HG02763 (cell line): ENCODE results near the gene NGLY1.
A peak's percentile ranks its signal among the peaks of the same experiment; 100 is the strongest.

Experiments
- ATAC-seq: cut with Tn5 transposase; IDR thresholded peaks from one replicate; pipeline ENCODE4 v1.9.1; 2021; ENCODE audit warnings: mild to moderate bottlenecking, moderate library complexity; ENCODE audit not compliant: unreplicated experiment

The NGLY1 gene

GRCh38 chr3:25782938-25783660, at the start of gene NGLY1:
TSS of gene NGLY1 (minus strand) at chr3:25783443. CDS start at chr3:25783390, 53 bp downstream.
- ATAC-seq, result peak; percentile 72

- ATAC-seq, result no peak
These were observed 48.3 kb upstream of the NGLY1 start for GRCh38 chr3:25831578-25831977.

GRCh38 chr3:25830373-25831280, 47.4 kb upstream of the NGLY1 start:
- no peak for ATAC-seq

GRCh38 chr3:25826510-25826909, 43.3 kb upstream of the NGLY1 start:
- ATAC-seq, result no peak

- no peak for ATAC-seq
These were observed 40.1 kb upstream of the NGLY1 start for GRCh38 chr3:25823314-25823713.

GRCh38 chr3:25821746-25822573, 38.7 kb upstream of the NGLY1 start:
- ATAC-seq, result no peak

- no peak for ATAC-seq
These were observed 37.7 kb upstream of the NGLY1 start for GRCh38 chr3:25820816-25821486.

- ATAC-seq, result peak; percentile 46
These were observed 37.1 kb upstream of the NGLY1 start for GRCh38 chr3:25820366-25820765.

- no peak for ATAC-seq
These were observed 35.1 kb upstream of the NGLY1 start for GRCh38 chr3:25818335-25818734.

- no peak for ATAC-seq
These were observed 34.4 kb upstream of the NGLY1 start for GRCh38 chr3:25817638-25818037.

GRCh38 chr3:25817107-25817506, 33.9 kb upstream of the NGLY1 start:
- no peak for ATAC-seq

GRCh38 chr3:25812644-25813043, 29.4 kb upstream of the NGLY1 start:
- no peak for ATAC-seq

GRCh38 chr3:25804676-25805075, 21.4 kb upstream of the NGLY1 start:
- ATAC-seq, result no peak

- ATAC-seq, result no peak
These were observed 20.6 kb upstream of the NGLY1 start for GRCh38 chr3:25803833-25804232.

GRCh38 chr3:25801786-25802185, 18.5 kb upstream of the NGLY1 start:
- no peak for ATAC-seq

GRCh38 chr3:25789596-25790556, 6.6 kb upstream of the NGLY1 start, which contains the start of gene OXSM:
TSS of gene OXSM (plus strand) at chr3:25790090. CDS start at chr3:25791021, 931 bp downstream.
- ATAC-seq, result peak; percentile 95

GRCh38 chr3:25789209-25789595, 6.0 kb upstream of the NGLY1 start:
- no peak for ATAC-seq

- no peak for ATAC-seq
These were observed 4.4 kb upstream of the NGLY1 start for GRCh38 chr3:25787689-25788088.

- no peak for ATAC-seq
These were observed 2.6 kb upstream of the NGLY1 start for GRCh38 chr3:25785826-25786225.
